Duodenal mucosa (tissue), 2 donors: ENCODE measurements around the gene CENPS.
"Not testable (repeated sequence)": the region's sequence is repeated elsewhere in the genome, so short reads cannot be mapped to it uniquely, and the experiment has no call there.

Source experiments
- H3K27ac ChIP-seq: one replicate; pipeline ENCODE4 v1.7.0; 2013; ENCODE audit warnings: low read depth, low read length
- H3K27me3 ChIP-seq, 2 donors: one replicate each; pipeline ENCODE4 v1.7.0; 2013; ENCODE audit warnings: low read length in 2 of 2, control low read depth in 1 of 2; ENCODE audit not compliant: insufficient read depth in 2 of 2, control insufficient read depth in 1 of 2
- H3K36me3 ChIP-seq, 2 donors: one replicate each; pipeline ENCODE4 v1.7.0; 2013; ENCODE audit warnings: low read length in 2 of 2, control low read depth in 1 of 2; ENCODE audit not compliant: insufficient read depth in 2 of 2, control insufficient read depth in 1 of 2
- H3K4me1 ChIP-seq, 2 donors: one replicate each; pipeline ENCODE4 v1.7.0; 2013; ENCODE audit warnings: low read length in 2 of 2, control low read depth in 1 of 2; ENCODE audit not compliant: insufficient read depth in 2 of 2, control insufficient read depth in 1 of 2
- H3K4me3 ChIP-seq, 2 donors: one replicate each; pipeline ENCODE4 v1.7.0; 2013; ENCODE audit warnings: low read length in 2 of 2, low read depth in 1 of 2
- H3K9ac ChIP-seq, 2 donors: one replicate each; pipeline ENCODE4 v1.7.0; 2013; ENCODE audit warnings: low read length in 2 of 2, low read depth in 1 of 2
- H3K9me3 ChIP-seq, 2 donors: one replicate each; pipeline ENCODE4 v1.7.0; 2013; ENCODE audit warnings: low read length in 2 of 2, control low read depth in 1 of 2; ENCODE audit not compliant: control insufficient read depth in 1 of 2

CENPS gene

GRCh38 chr1:10398278-10398733 is 31.9 kb upstream of the CENPS start:
- peaks cover 7 to 10% of the 10 kb centered on the region in 2 donors for H3K36me3 ChIP-seq
- H3K27me3 ChIP-seq = no peaks in the 10 kb centered on the region
- no peaks in the 10 kb centered on the region for H3K9me3 ChIP-seq
- peak overlapping the region; percentile 88 to 93 for H3K4me3 ChIP-seq
- H3K27ac ChIP-seq = peak overlapping the region; percentile 43
- H3K4me1 ChIP-seq = peaks cover 11 to 20% of the 10 kb centered on the region in 2 donors
- peak overlapping the region; percentile 39 to 81 for H3K9ac ChIP-seq

- Histone ChIP-seq H3K9me3 (no peaks in the 10 kb centered on the region), H3K9ac (peak within 1 kb of the TSS; percentile 39 to 94), H3K4me1 (peaks cover 11 to 20% of the 10 kb centered on the region in 2 donors), H3K27me3 (no peaks in the 10 kb centered on the region), H3K4me3 (peak within 1 kb of the TSS; percentile 88 to 93), H3K27ac (peak within 1 kb of the TSS; percentile 85), H3K36me3 (peaks cover 12 to 16% of the 10 kb centered on the region in 2 donors)
Measured at GRCh38 chr1:10398734-10399443, 31.3 kb upstream of the CENPS start, which contains the start of gene PGD. Gene PGD (plus strand): TSS chr1:10399064. CDS start chr1:10399118, 54 bp downstream.

GRCh38 chr1:10399444-10399941 is 30.7 kb upstream of the CENPS start:
- Histone ChIP-seq H3K9ac (peak overlapping the region; percentile 31 to 94), H3K4me3 (peak overlapping the region; percentile 88 to 93), H3K4me1 (peaks cover 11 to 20% of the 10 kb centered on the region in 2 donors), H3K36me3 (peaks cover 17 to 22% of the 10 kb centered on the region in 2 donors), H3K9me3 (no peaks in the 10 kb centered on the region), H3K27ac (peak overlapping the region; percentile 85), H3K27me3 (no peaks in the 10 kb centered on the region)

GRCh38 chr1:10400013-10400412 is 30.2 kb upstream of the CENPS start:
- H3K4me1 ChIP-seq = peaks cover 11 to 20% of the 10 kb centered on the region in 2 donors
- H3K27ac ChIP-seq = no peak overlapping the region

GRCh38 chr1:10401281-10401680 is 29.0 kb upstream of the CENPS start:
- no peak overlapping the region for H3K9ac ChIP-seq

More at GRCh38 chr1:10400013-10400412, 30.2 kb upstream of the CENPS start:
- Histone ChIP-seq H3K36me3 (peaks cover 20 to 27% of the 10 kb centered on the region in 2 donors), H3K9me3 (no peaks in the 10 kb centered on the region), H3K27me3 (no peaks in the 10 kb centered on the region), H3K9ac (peak overlapping the region; percentile 31 to 94), H3K4me3 (peak overlapping the region; percentile 88 to 93)

DNA sequence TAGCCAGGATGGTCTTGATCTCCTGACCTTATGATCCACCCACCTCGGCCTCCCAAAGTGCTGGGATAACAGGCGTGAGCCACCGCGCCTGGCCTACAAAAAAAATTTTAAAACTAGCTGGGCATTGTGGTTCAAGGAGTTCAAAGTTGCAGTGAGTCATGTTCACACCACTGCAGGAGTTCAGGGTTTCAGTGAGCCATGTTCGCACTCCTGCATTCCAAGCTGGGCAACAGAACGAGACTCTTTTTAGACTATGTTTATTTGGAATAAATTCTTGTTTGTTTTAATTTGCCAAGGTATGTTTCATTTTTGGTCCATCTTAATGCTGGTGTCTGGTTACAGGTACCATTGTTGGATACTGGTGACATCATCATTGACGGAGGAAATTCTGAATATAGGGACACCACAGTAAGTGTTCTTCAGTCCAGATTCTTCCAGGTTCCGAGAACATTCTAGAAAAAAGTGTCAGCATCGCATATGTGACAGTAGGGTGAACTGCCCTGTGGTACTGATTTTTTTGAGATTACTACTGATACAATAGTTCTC is 27.4 kb upstream of the CENPS start:
- Histone ChIP-seq H3K4me3 (no peak overlapping the region), H3K9ac (no peak overlapping the region), H3K36me3 (peaks cover 26 to 52% of the 10 kb centered on the region in 2 donors), H3K27me3 (no peaks in the 10 kb centered on the region), H3K9me3 (no peaks in the 10 kb centered on the region), H3K4me1 (peaks cover 11 to 20% of the 10 kb centered on the region in 2 donors), H3K27ac (no peak overlapping the region)

More at GRCh38 chr1:10401281-10401680, 29.0 kb upstream of the CENPS start:
- Histone ChIP-seq H3K4me3 (no peak overlapping the region), H3K27me3 (no peaks in the 10 kb centered on the region), H3K9me3 (no peaks in the 10 kb centered on the region), H3K36me3 (peaks cover 20 to 37% of the 10 kb centered on the region in 2 donors), H3K27ac (no peak overlapping the region), H3K4me1 (peaks cover 11 to 20% of the 10 kb centered on the region in 2 donors)

DNA sequence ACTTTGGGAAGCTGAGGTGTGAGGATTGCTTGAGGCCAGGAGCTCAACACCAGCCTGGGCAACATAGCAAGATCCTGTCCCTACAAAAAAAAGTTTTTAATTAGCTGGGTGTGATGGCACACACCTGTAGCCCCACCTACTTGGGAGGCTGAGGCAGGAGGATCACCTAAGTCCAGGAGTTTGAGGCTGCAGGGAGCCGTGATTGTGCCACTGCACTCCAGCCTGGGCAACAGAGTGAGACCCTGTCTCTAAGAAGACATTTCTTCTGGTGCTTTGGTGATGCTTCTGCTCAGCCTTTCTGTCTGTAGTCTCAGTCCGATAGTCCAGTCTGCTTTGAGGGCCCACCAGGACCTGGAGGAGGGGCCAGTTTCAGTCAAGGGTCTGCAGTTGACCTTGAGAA is 23.0 kb upstream of the CENPS start:
- Histone ChIP-seq H3K9me3 (no peaks in the 10 kb centered on the region), H3K36me3 (peaks cover 46 to 91% of the 10 kb centered on the region in 2 donors), H3K27me3 (no peaks in the 10 kb centered on the region), H3K27ac (no peak overlapping the region), H3K9ac (no peak overlapping the region), H3K4me1 (no peaks in the 10 kb centered on the region), H3K4me3 (no peak overlapping the region)

DNA sequence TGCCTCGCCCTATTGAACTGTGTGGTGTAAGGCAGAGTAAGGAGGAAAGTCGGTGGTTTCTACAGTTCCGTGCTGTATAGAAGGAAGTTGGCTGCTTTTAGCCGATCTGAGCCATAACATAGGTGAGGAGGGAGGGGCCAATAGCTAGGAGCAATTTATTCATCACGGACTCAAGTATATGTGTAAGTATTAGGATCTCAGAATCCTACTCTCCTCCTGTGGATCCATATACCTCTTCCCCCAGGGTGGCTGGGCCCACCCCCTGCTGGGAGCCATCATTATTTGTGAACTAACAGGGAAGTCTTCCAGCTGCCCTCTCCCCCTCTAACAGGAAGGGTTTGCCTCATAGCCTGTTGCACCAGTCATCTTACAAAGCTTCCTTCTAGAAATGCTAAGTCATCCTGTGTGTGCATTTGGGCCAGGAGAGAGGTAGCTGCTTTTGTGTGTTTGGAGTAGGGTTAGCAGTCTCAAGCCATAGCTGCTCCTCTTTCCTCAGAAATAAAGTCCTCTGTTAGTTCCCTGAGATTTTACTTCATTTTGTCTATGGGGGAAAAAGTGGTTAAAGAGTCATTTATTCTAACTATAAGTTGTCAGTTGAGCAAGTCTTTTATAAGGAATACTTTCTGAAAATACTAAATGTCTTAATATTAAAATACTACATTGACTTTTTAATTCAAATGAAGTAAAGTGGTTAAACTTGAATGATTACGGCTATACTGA is 14.9 kb upstream of the CENPS start:
- Histone ChIP-seq H3K9ac (no peak overlapping the region), H3K27me3 (no peaks in the 10 kb centered on the region), H3K27ac (no peak overlapping the region), H3K36me3 (peaks cover 65 to 84% of the 10 kb centered on the region in 2 donors), H3K9me3 (no peaks in the 10 kb centered on the region), H3K4me3 (no peak overlapping the region), H3K4me1 (peaks cover 0 to 4% of the 10 kb centered on the region in 2 donors)

- H3K27me3 ChIP-seq, H3K9ac ChIP-seq, H3K4me1 ChIP-seq, H3K9me3 ChIP-seq, H3K4me3 ChIP-seq, H3K27ac ChIP-seq: not testable (repeated sequence)
- H3K36me3 ChIP-seq = peaks cover 61 to 84% of the 10 kb centered on the region in 2 donors
Measured at GRCh38 chr1:10415967-10416366, 14.3 kb upstream of the CENPS start.

DNA sequence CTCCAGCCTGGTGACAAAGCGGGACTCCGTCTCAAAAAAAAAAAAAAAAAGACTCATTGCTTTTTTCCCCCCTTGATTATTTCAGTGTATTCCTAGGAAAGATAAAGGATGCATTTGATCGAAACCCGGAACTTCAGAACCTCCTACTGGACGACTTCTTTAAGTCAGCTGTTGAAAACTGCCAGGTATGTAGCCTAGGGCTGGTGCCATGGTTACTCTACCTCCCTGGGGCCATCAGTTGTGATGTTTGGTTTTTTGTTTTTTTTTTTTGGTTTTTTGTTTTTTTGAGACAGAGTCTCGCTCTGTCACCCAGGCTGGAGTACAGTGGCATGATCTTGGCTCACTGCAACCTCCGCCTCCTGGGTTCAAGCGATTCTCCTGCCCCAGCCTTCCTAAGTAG is 11.5 kb upstream of the CENPS start:
- H3K4me3 ChIP-seq, H3K27ac ChIP-seq, H3K9ac ChIP-seq, H3K9me3 ChIP-seq, H3K27me3 ChIP-seq, H3K4me1 ChIP-seq: not testable (repeated sequence)
- peaks cover 36 to 63% of the 10 kb centered on the region in 2 donors for H3K36me3 ChIP-seq
